SH-SY5Y (cell line): ENCODE data around the gene SECTM1.

Experiments
- GATA2 ChIP-seq: IDR thresholded peaks from 2 replicates; pipeline ENCODE4 v1.6.1; 2011; ENCODE audit warnings: mild to moderate bottlenecking, low read depth, low read length
- GATA3 ChIP-seq: IDR thresholded peaks from 2 replicates; pipeline ENCODE4 v1.6.1; 2011; ENCODE audit warnings: low read depth, mild to moderate bottlenecking, low read length, moderate library complexity

GRCh38 chr17:82346342-82347300 is 13.1 kb upstream of the SECTM1 start:
- TF ChIP-seq GATA3 (no peak), GATA2 (no peak)
